ENCODE data around the gene TBX2.

DNA sequence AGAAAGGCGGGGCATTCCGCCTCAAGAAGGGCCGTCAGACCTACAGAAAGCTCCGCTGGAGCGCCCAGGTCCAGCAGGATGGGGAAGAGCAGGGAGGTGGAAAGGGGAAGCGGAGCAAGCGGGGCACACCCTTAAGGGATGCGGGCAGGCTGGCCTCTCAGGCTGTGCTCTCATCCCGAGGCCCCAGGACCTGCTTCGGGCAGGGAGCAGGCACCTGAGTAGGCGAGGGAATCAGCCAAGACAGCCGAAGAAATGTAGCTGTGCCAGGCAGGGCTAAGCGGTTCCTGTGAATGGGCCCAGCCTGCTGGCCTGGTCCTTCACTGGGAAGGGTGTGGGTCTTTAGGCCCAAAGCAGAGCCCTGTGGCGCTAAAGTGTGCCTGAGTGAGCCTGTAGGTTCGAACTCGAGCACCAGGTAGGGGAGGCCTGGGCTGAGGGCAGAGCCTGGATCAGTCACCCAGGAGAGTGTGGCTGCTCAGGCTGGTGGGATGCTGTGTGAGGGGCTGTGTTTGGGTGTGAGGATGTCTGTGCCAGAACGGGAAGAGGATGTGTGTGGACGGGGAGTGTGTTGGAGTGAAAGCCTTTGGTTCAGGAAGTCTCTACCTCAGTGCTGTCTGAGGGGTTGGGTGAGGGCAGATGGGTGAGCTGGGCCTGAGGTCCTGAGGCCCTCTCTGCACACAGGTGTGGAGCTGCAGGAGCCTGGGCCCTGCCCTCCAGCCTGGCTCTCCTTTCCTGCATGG is 55.8 kb downstream of the TBX2 start:
- TF ChIP-seq, protein P1, sequence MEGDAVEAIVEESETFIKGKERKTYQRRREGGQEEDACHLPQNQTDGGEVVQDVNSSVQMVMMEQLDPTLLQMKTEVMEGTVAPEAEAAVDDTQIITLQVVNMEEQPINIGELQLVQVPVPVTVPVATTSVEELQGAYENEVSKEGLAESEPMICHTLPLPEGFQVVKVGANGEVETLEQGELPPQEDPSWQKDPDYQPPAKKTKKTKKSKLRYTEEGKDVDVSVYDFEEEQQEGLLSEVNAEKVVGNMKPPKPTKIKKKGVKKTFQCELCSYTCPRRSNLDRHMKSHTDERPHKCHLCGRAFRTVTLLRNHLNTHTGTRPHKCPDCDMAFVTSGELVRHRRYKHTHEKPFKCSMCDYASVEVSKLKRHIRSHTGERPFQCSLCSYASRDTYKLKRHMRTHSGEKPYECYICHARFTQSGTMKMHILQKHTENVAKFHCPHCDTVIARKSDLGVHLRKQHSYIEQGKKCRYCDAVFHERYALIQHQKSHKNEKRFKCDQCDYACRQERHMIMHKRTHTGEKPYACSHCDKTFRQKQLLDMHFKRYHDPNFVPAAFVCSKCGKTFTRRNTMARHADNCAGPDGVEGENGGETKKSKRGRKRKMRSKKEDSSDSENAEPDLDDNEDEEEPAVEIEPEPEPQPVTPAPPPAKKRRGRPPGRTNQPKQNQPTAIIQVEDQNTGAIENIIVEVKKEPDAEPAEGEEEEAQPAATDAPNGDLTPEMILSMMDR (optimal IDR thresholded peaks at IDR 0.05 in 1 of 3, IDR thresholded peaks at IDR 0.05 in 1 of 3, conservative IDR thresholded peaks at IDR 0.05 in 1 of 3; ENCODE audit: extremely low read depth in 1 of 3, insufficient read depth in 2 of 3, low read length in 3 of 3): no peak
- no peak for TF ChIP-seq EZH2 (IDR thresholded peaks at IDR 0.05; ENCODE audit: low read length)

Data from keratinocyte (primary cell).